H1 (cell line): Measurements from ENCODE around the gene NLRX1. TPM values are rescaled to one million over a fixed set of nuclear protein-coding genes. Genes with fewer than 3 reads are reported as not detected.

Experiments used
- CTCF ChIA-PET: fragments of 300-600 bp; sonication (Branson Sonifier 250); formaldehyde crosslinking; loops from one replicate; lab custom pipeline; 2021; ENCODE audit not compliant: partially characterized antibody; lab: Charles Lee
- POLR2A ChIA-PET: fragments of 300-600 bp; sonication (Branson Sonifier 250); formaldehyde crosslinking; loops from one replicate; lab custom pipeline; 2021; ENCODE audit warnings: inconsistent platforms; ENCODE audit not compliant: partially characterized antibody; lab: Charles Lee
- DNase-seq, 2 experiments: peaks; one replicate each; pipeline versions ENCODE4 v3.0.0 to v3.0.0-alpha.2; 2010 to 2022; ENCODE audit warnings: low spot score in 2 of 2, low read depth in 1 of 2, mixed read lengths in 1 of 2
- FAIRE-seq: peaks from 2 replicates; lab custom pipeline; 2011; peaks lifted over from hg19 to GRCh38; lab: Jason Lieb, UNC
- H2AFZ ChIP-seq: 2 replicates; pipeline ENCODE4 v1.8.1; 2012; ENCODE audit warnings: low read length, inconsistent platforms
- H2AK5ac ChIP-seq: 2 replicates; pipeline ENCODE4 v1.6.1; 2013; ENCODE audit warnings: low read depth, low read length
- H2BK120ac ChIP-seq: replicated peaks from 2 replicates; pipeline ENCODE3; 2013; ENCODE audit warnings: low read depth, low read length, inconsistent platforms
- H2BK12ac ChIP-seq: 2 replicates; pipeline ENCODE4 v1.6.1; 2013; ENCODE audit warnings: low read depth, low read length
- H2BK15ac ChIP-seq: 2 replicates; pipeline ENCODE4 v1.6.1; 2013; ENCODE audit warnings: low read length
- H2BK20ac ChIP-seq: 2 replicates; pipeline ENCODE4 v1.6.1; 2013; ENCODE audit warnings: low read length
- H2BK5ac ChIP-seq: 2 replicates; pipeline ENCODE4 v1.6.1; 2013; ENCODE audit warnings: low read depth, low read length
- H3K14ac ChIP-seq: 2 replicates; pipeline ENCODE4 v1.6.1; 2013; ENCODE audit warnings: inconsistent platforms; ENCODE audit not compliant: insufficient read length
- H3K18ac ChIP-seq: 2 replicates; pipeline ENCODE4 v1.6.1; 2013; ENCODE audit warnings: low read length; ENCODE audit errors: extremely low read depth
- H3K23ac ChIP-seq: 2 replicates; pipeline ENCODE4 v1.6.1; 2013; ENCODE audit warnings: inconsistent platforms; ENCODE audit not compliant: insufficient read length
- H3K23me2 ChIP-seq: 2 replicates; pipeline ENCODE4 v1.6.1; 2013; ENCODE audit warnings: low read depth, low read length
- H3K27ac ChIP-seq: 2 replicates; pipeline ENCODE4 v1.6.1; 2011; ENCODE audit warnings: low read depth, low read length, inconsistent platforms
- H3K27me3 ChIP-seq, 4 experiments: replicated peaks in 1 of 4; 1 replicate in 1 of 4; 2 replicates in 3 of 4; pipeline versions ENCODE4 v1.6.1 to v1.8.1; 2011 to 2013; ENCODE audit warnings: low read length in 3 of 4, mild to moderate bottlenecking in 3 of 4, inconsistent platforms in 2 of 4, mixed read lengths in 2 of 4, moderate library complexity in 1 of 4; ENCODE audit not compliant: control insufficient read depth in 3 of 4, insufficient read depth in 3 of 4; ENCODE audit errors: extremely low read depth in 1 of 4
- H3K36me3 ChIP-seq, 4 experiments: 2 replicates each; pipeline versions ENCODE4 v1.6.1 to v1.8.1; 2011 to 2013; ENCODE audit warnings: mild to moderate bottlenecking in 4 of 4, low read length in 3 of 4, moderate library complexity in 2 of 4, control low read depth in 1 of 4, inconsistent platforms in 1 of 4; ENCODE audit not compliant: insufficient read depth in 4 of 4, control insufficient read depth in 2 of 4
- H3K4ac ChIP-seq: replicated peaks from 2 replicates; pipeline ENCODE3; 2013; ENCODE audit warnings: low read length, low read depth, mixed read lengths, inconsistent platforms; ENCODE audit not compliant: insufficient read length
- H3K4me1 ChIP-seq, 4 experiments: replicated peaks in 1 of 4; 1 replicate in 1 of 4; 2 replicates in 3 of 4; pipeline versions ENCODE4 v1.6.1 to v1.8.1; 2011 to 2013; ENCODE audit warnings: low read length in 3 of 4, inconsistent platforms in 2 of 4, mixed read lengths in 1 of 4; ENCODE audit not compliant: insufficient read depth in 4 of 4, control insufficient read depth in 3 of 4
- H3K4me2 ChIP-seq, 2 experiments: 2 replicates each; pipeline versions ENCODE4 v1.6.1 to v1.8.1; 2011 to 2013; ENCODE audit warnings: low read depth in 2 of 2, low read length in 2 of 2, control low read depth in 1 of 2, inconsistent platforms in 1 of 2, mild to moderate bottlenecking in 1 of 2; ENCODE audit not compliant: insufficient read depth in 1 of 2
- H3K4me3 ChIP-seq, 4 experiments: fragments of 200-600, 300-600 bp in 1 of 4; sonication (generic), shearing (Covaris generic), sonication (Bioruptor Twin) in 1 of 4; 2 replicates each; pipeline versions ENCODE4 v1.5.1 to v1.8.1; 2011 to 2016; ENCODE audit warnings: low read length in 4 of 4, low read depth in 3 of 4, control low read depth in 2 of 4, inconsistent platforms in 2 of 4, mild to moderate bottlenecking in 2 of 4, mixed read lengths in 1 of 4, moderate library complexity in 1 of 4; ENCODE audit not compliant: insufficient read depth in 2 of 4; ENCODE audit errors: extremely low read depth in 1 of 4
- H3K56ac ChIP-seq: replicated peaks from 2 replicates; pipeline ENCODE3; 2013; ENCODE audit warnings: low read depth, mild to moderate bottlenecking, mixed read lengths, low read length, inconsistent platforms; ENCODE audit not compliant: insufficient read length
- H3K79me1 ChIP-seq: 2 replicates; pipeline ENCODE4 v1.6.1; 2013; ENCODE audit warnings: low read depth, low read length, control low read depth
- H3K79me2 ChIP-seq, 2 experiments: 2 replicates each; pipeline versions ENCODE4 v1.6.1 to v1.8.1; 2012 to 2013; ENCODE audit warnings: low read length in 2 of 2, mild to moderate bottlenecking in 2 of 2, inconsistent platforms in 1 of 2; ENCODE audit not compliant: insufficient read depth in 2 of 2, control insufficient read depth in 1 of 2
- H3K9ac ChIP-seq, 4 experiments: replicated peaks in 1 of 4; 1 replicate in 1 of 4; 2 replicates in 3 of 4; pipeline versions ENCODE4 v1.6.1 to v1.8.1; 2011 to 2013; ENCODE audit warnings: low read depth in 3 of 4, low read length in 3 of 4, control low read depth in 2 of 4, mild to moderate bottlenecking in 2 of 4, moderate library complexity in 2 of 4, inconsistent platforms in 1 of 4; ENCODE audit errors: extremely low read depth in 1 of 4
- H3K9me3 ChIP-seq, 2 experiments: 2 replicates each; pipeline versions ENCODE4 v1.6.1 to v1.8.1; 2012 to 2013; ENCODE audit warnings: mild to moderate bottlenecking in 2 of 2, moderate library complexity in 2 of 2, control low read depth in 1 of 2, inconsistent platforms in 1 of 2, low read depth in 1 of 2, low read length in 1 of 2, mixed read lengths in 1 of 2; ENCODE audit not compliant: insufficient read depth in 2 of 2
- H4K20me1 ChIP-seq, 2 experiments: replicated peaks in 1 of 2; 2 replicates each; pipeline versions ENCODE3 to v1.8.1; 2011 to 2013; ENCODE audit warnings: inconsistent platforms in 2 of 2, low read length in 2 of 2, mild to moderate bottlenecking in 1 of 2; ENCODE audit not compliant: insufficient read depth in 2 of 2, control insufficient read depth in 1 of 2
- H4K5ac ChIP-seq: 2 replicates; pipeline ENCODE4 v1.6.1; 2013; ENCODE audit warnings: low read length, low read depth, mixed read lengths, inconsistent platforms; ENCODE audit not compliant: insufficient read length
- H4K8ac ChIP-seq: 2 replicates; pipeline ENCODE4 v1.8.0; 2013; ENCODE audit warnings: mild to moderate bottlenecking, moderate library complexity, low read length, inconsistent platforms; ENCODE audit not compliant: insufficient read depth; ENCODE audit errors: extremely low read depth
- H4K91ac ChIP-seq: replicated peaks from 2 replicates; pipeline ENCODE3; 2013; ENCODE audit warnings: low read length, mixed read lengths, inconsistent platforms; ENCODE audit not compliant: insufficient read length
- CHD1 ChIP-seq: IDR thresholded peaks from 2 replicates; pipeline ENCODE4 v1.6.1; 2012; ENCODE audit warnings: low read depth, low read length, improper control_type of control experiment
- CTBP2 ChIP-seq: IDR thresholded peaks from 2 replicates; pipeline ENCODE4 v1.7.0; 2011; ENCODE audit warnings: borderline replicate concordance, mild to moderate bottlenecking, moderate library complexity, mixed read lengths, low read length; ENCODE audit not compliant: insufficient read depth, insufficient read length
- FOSL1 ChIP-seq: IDR thresholded peaks from 2 replicates; pipeline ENCODE4 v1.6.1; 2011; ENCODE audit warnings: mild to moderate bottlenecking, low read depth, low read length, moderate library complexity; ENCODE audit not compliant: insufficient read depth
- KDM1A ChIP-seq: fragments of 200-600, 300-600 bp; sonication (generic); IDR thresholded peaks from 2 replicates; pipeline ENCODE4 v1.7.1; 2016; ENCODE audit warnings: mild to moderate bottlenecking, low read length, borderline replicate concordance
- NANOG ChIP-seq: IDR thresholded peaks from 2 replicates; pipeline ENCODE4 v1.6.1; 2011; ENCODE audit warnings: low read length, low read depth, mild to moderate bottlenecking, inconsistent platforms; ENCODE audit not compliant: insufficient read depth, poor library complexity, severe bottlenecking
- POLR2A ChIP-seq, 2 experiments: IDR thresholded peaks; 1 replicate in 1 of 2; 2 replicates in 1 of 2; pipeline ENCODE4 v1.6.1; 2011; ENCODE audit warnings: low read depth in 2 of 2, low read length in 2 of 2, mild to moderate bottlenecking in 2 of 2; ENCODE audit errors: control extremely low read depth in 1 of 2
- SP4 ChIP-seq: IDR thresholded peaks from 2 replicates; pipeline ENCODE4 v1.6.1; 2012; ENCODE audit warnings: low read length, inconsistent platforms
- TAF1 ChIP-seq: IDR thresholded peaks from 2 replicates; pipeline ENCODE4 v1.6.1; 2011; ENCODE audit warnings: mild to moderate bottlenecking, low read depth, low read length
- WGBS, 2 experiments: shearing (Covaris generic) in 1 of 2; methylation state at CpG; one replicate each; pipeline versions ENCODE4 v1.1.6 to v1.1.7; 2013 to 2015; ENCODE audit warnings: low lambda C conversion rate in 2 of 2, mixed read lengths in 2 of 2, inconsistent platforms in 1 of 2, low coverage in 1 of 2, missing lambda C conversion rate in 1 of 2; ENCODE audit not compliant: insufficient replicate concordance in 2 of 2, insufficient coverage in 1 of 2, insufficient read length in 1 of 2; ENCODE audit errors: extremely low coverage in 1 of 2, missing lambda C conversion rate in 1 of 2; 5-methylcytosine and 5-hydroxymethylcytosine counted together
- polyA plus RNA-seq, 7 experiments: library from polyadenylated mRNA; depleted of rRNA in 3 of 7; stranded (reverse) in 5 of 7; unstranded in 2 of 7; fragments of >200 nt in 5 of 7; fragments of 200-250 nt in 2 of 7; gene quantifications; 1 replicate in 5 of 7; 2 replicates in 1 of 7; 4 replicates in 1 of 7; pipeline versions ENCODE4 v1.2.1 to v1.2.3, GENCODE V29; 2011 to 2013; ENCODE audit warnings: missing spikeins in 2 of 7, mixed read lengths in 2 of 7
- total RNA-seq: library from RNA; stranded (reverse); fragmentation: NEBNext Ultra II Directional; extraction: Animal tissue kit (Norgen Biotek cat#: 25700); gene quantifications from 2 replicates; pipeline ENCODE4 v1.2.1, GENCODE V29; 2021

NLRX1 gene
- total and polyA plus RNA-seq, 2 of the 8 experiments (the other 6 are each of a cell fraction or from before 2014, with no cell fraction given): 13.2 to 18.6 TPM

- no peak overlapping the region for H4K5ac ChIP-seq
- H4K8ac ChIP-seq: no peak overlapping the region
- H3K56ac ChIP-seq: no peak overlapping the region
- H2BK12ac ChIP-seq: no peak overlapping the region
- no peak overlapping the region for H3K4ac ChIP-seq
- no peak overlapping the region for H2BK120ac ChIP-seq
- H3K79me1 ChIP-seq: peaks cover 7% of the 10 kb centered on the region
- no peak overlapping the region for H3K4me3 ChIP-seq
- H3K36me3 ChIP-seq: no peaks in the 10 kb centered on the region
- no peak overlapping the region for H3K9ac ChIP-seq
- FAIRE-seq (no peak), DNase-seq (no peak)
- H2AFZ ChIP-seq: no peak overlapping the region
- peaks cover 6 to 16% of the 10 kb centered on the region in 2 experiments for H4K20me1 ChIP-seq
- no peak overlapping the region for H3K14ac ChIP-seq
- POLR2A ChIA-PET: interaction anchor here (0.6 to 1.3 kb wide), 4 partner anchors 8 to 101 kb away, joined by 3 to 7 read pairs (median 4); no protein-coding TSS in a partner anchor
- H3K27ac ChIP-seq: no peak overlapping the region
- no peaks in the 10 kb centered on the region; a peak in 1 of 7 replicates for H3K4me1 ChIP-seq
- H3K23ac ChIP-seq: no peak overlapping the region
- TF ChIP-seq FOSL1 (no peak), POLR2A (IDR thresholded peaks at IDR 0.05; ENCODE audit: control extremely low read depth in 1 of 2, low read depth in 2 of 2, low read length in 2 of 2) (no peak), SP4 (no peak), NANOG (no peak), CTBP2 (no peak), TAF1 (no peak), CHD1 (no peak), KDM1A (no peak)
- no peak overlapping the region for H2AK5ac ChIP-seq
- no peak overlapping the region for H4K91ac ChIP-seq
- H3K27me3 ChIP-seq: no peaks in the 10 kb centered on the region
- H2BK15ac ChIP-seq: no peak overlapping the region
- no peak overlapping the region for H3K4me2 ChIP-seq
- no peak overlapping the region for H3K18ac ChIP-seq
- no peaks in the 10 kb centered on the region for H3K9me3 ChIP-seq
- no peak overlapping the region for H2BK20ac ChIP-seq
- H2BK5ac ChIP-seq: no peak overlapping the region
- WGBS, 2 experiments: 90% methylated on average over 8 of the region's 8 CpGs; no CpG with 5 or more reads in 1 of the 2 experiments
- peaks cover 2 to 95% of the 10 kb centered on the region in 2 experiments for H3K79me2 ChIP-seq
- H3K23me2 ChIP-seq: no peaks in the 10 kb centered on the region
- CTCF ChIA-PET: interaction anchor here (2.0 kb wide), 1 partner anchor 12 kb away, joined by 9 read pairs; the partner anchor contains the start of gene CBL
Measured at GRCh38 chr11:119218141-119218878, 49.8 kb downstream of the NLRX1 start.
